ENCODE measurements around the gene GOLGA7B. TPM values are rescaled to one million over a fixed set of nuclear protein-coding genes. Genes with fewer than 3 reads are reported as not detected.

GOLGA7B gene
- total RNA-seq, 4 donors from 2014 or later = 0.30 to 3.3 (median 1.7) TPM

- intact Hi-C loops (cut with DNase I) = no loop called here
- TF ChIP-seq POLR2A (IDR thresholded peaks at IDR 0.05) = no peak
- TF ChIP-seq CTCF (IDR thresholded peaks at IDR 0.05) = no peak
- H3K9me3 ChIP-seq = no peaks in the 10 kb centered on the region
- H3K4me1 ChIP-seq = no peaks in the 10 kb centered on the region
- H3K27ac ChIP-seq = no peak overlapping the region
- H3K4me3 ChIP-seq = no peak overlapping the region
- peaks cover 0 to 46% (median 0%) of the 10 kb centered on the region in 4 donors for H3K27me3 ChIP-seq
- DNase-seq = no peak
- H3K36me3 ChIP-seq = no peaks in the 10 kb centered on the region
- 80% methylated on average over 1 of the region's 4 CpGs; no CpG with 5 or more reads in 1 of the 2 donors for WGBS, 2 donors
Observed at GRCh38 chr10:97816609-97817008, 33.0 kb upstream of the GOLGA7B start.

- DNase-seq = no peak
- Histone ChIP-seq H3K27ac (no peak overlapping the region), H3K4me1 (no peaks in the 10 kb centered on the region), H3K9me3 (no peaks in the 10 kb centered on the region), H3K4me3 (no peak overlapping the region), H3K27me3 (peaks cover 0 to 54% (median 0%) of the 10 kb centered on the region in 4 donors), H3K36me3 (no peaks in the 10 kb centered on the region)
- TF ChIP-seq POLR2A (IDR thresholded peaks at IDR 0.05) (no peak), CTCF (IDR thresholded peaks at IDR 0.05) (no peak)
- intact Hi-C loops (cut with DNase I) = no loop called here
Observed at GRCh38 chr10:97818572-97818971, 31.1 kb upstream of the GOLGA7B start.

- no peak overlapping the region for H3K27ac ChIP-seq
- DNase-seq = no peak
- 79 to 89% methylated on average over 8 of the region's 8 CpGs for WGBS, 2 donors
- H3K27me3 ChIP-seq = peaks cover 0 to 58% (median 0%) of the 10 kb centered on the region in 4 donors
- no peaks in the 10 kb centered on the region for H3K36me3 ChIP-seq
- TF ChIP-seq CTCF (IDR thresholded peaks at IDR 0.05) = no peak
- no peak for TF ChIP-seq POLR2A (IDR thresholded peaks at IDR 0.05)
- H3K4me1 ChIP-seq = no peaks in the 10 kb centered on the region
- no peak overlapping the region for H3K4me3 ChIP-seq
- intact Hi-C loops (cut with DNase I) = no loop called here
- no peaks in the 10 kb centered on the region for H3K9me3 ChIP-seq
Observed at GRCh38 chr10:97820096-97820704, 29.4 kb upstream of the GOLGA7B start.

- H3K4me3 ChIP-seq = no peak overlapping the region
- 52 to 63% methylated on average over 5 to 6 of the region's 9 CpGs for WGBS, 2 donors
- no peaks in the 10 kb centered on the region for H3K4me1 ChIP-seq
- H3K9me3 ChIP-seq = no peaks in the 10 kb centered on the region
- peaks cover 0 to 49% (median 0%) of the 10 kb centered on the region in 4 donors for H3K27me3 ChIP-seq
- TF ChIP-seq CTCF (IDR thresholded peaks at IDR 0.05) (no peak), POLR2A (IDR thresholded peaks at IDR 0.05) (no peak)
- DNase-seq = no peak
- no peak overlapping the region for H3K27ac ChIP-seq
- no peaks in the 10 kb centered on the region for H3K36me3 ChIP-seq
- intact Hi-C loops (cut with DNase I) = no loop called here
Observed at GRCh38 chr10:97821308-97822038, 28.2 kb upstream of the GOLGA7B start.

- H3K27ac ChIP-seq = no peak overlapping the region
- H3K27me3 ChIP-seq = peaks cover 0 to 41% (median 0%) of the 10 kb centered on the region in 4 donors
- no peak overlapping the region for H3K4me3 ChIP-seq
- 20 to 67% methylated on average over 1 to 2 of the region's 10 CpGs for WGBS, 2 donors
- no peak for TF ChIP-seq POLR2A (IDR thresholded peaks at IDR 0.05)
- no peak for TF ChIP-seq CTCF (IDR thresholded peaks at IDR 0.05)
- intact Hi-C loops (cut with DNase I) = no loop called here
- H3K36me3 ChIP-seq = no peaks in the 10 kb centered on the region
- DNase-seq = no peak
- H3K9me3 ChIP-seq = no peaks in the 10 kb centered on the region
- no peaks in the 10 kb centered on the region for H3K4me1 ChIP-seq
Observed at GRCh38 chr10:97822261-97822687, 27.4 kb upstream of the GOLGA7B start.
